Smooth muscle cell (in vitro differentiated cells): ENCODE measurements around the gene MATR3. TPM values are rescaled to one million over a fixed set of nuclear protein-coding genes. Genes with fewer than 3 reads are reported as not detected.

Source experiments
- DNase-seq: peaks from one replicate; lab custom pipeline; 2025; ENCODE audit not compliant: unreplicated experiment; lab: John Stamatoyannopoulos, UW
- H2AFZ ChIP-seq: fragments of 200-600 bp; sonication (generic); 2 replicates; pipeline ENCODE4 v1.6.0; 2016; ENCODE audit warnings: antibody characterized with exemption, low read depth, mild to moderate bottlenecking
- H3F3A ChIP-seq: fragments of 200-600 bp; sonication (generic); 2 replicates; pipeline ENCODE4 v1.6.0; 2017; ENCODE audit warnings: antibody characterized with exemption, low read depth
- H3K27ac ChIP-seq: fragments of 200-600 bp; sonication (generic); 2 replicates; pipeline ENCODE4 v1.5.1; 2016; ENCODE audit warnings: low read depth, mild to moderate bottlenecking
- H3K27me3 ChIP-seq: fragments of 200-600 bp; sonication (generic); 2 replicates; pipeline ENCODE4 v1.6.1; 2016; ENCODE audit warnings: low read depth, mild to moderate bottlenecking
- H3K36me3 ChIP-seq: fragments of 200-600 bp; sonication (generic); 2 replicates; pipeline ENCODE4 v1.5.1; 2016; ENCODE audit warnings: low read depth
- H3K4me1 ChIP-seq: fragments of 200-600 bp; sonication (generic); 2 replicates; pipeline ENCODE4 v1.5.1; 2016; ENCODE audit warnings: low read depth
- H3K4me2 ChIP-seq: fragments of 200-600 bp; sonication (generic); 2 replicates; pipeline ENCODE4 v1.6.0; 2016; ENCODE audit warnings: mild to moderate bottlenecking
- H3K4me3 ChIP-seq: fragments of 200-600 bp; sonication (generic); 2 replicates; pipeline ENCODE4 v1.5.1; 2016; ENCODE audit warnings: mild to moderate bottlenecking
- H3K79me2 ChIP-seq: fragments of 200-600 bp; sonication (generic); 2 replicates; pipeline ENCODE4 v1.6.0; 2016; ENCODE audit warnings: low read depth, mild to moderate bottlenecking
- H3K9ac ChIP-seq: fragments of 200-600 bp; sonication (generic); 2 replicates; pipeline ENCODE4 v1.6.0; 2016; ENCODE audit warnings: low read depth
- H3K9me3 ChIP-seq: fragments of 200-600 bp; sonication (generic); replicated peaks from 2 replicates; pipeline ENCODE4 v1.5.1; 2016; ENCODE audit warnings: low read depth
- H4K20me1 ChIP-seq: fragments of 200-600 bp; sonication (generic); 2 replicates; pipeline ENCODE4 v1.6.0; 2016; ENCODE audit warnings: low read depth
- CTCF ChIP-seq: fragments of 200-600 bp; sonication (generic); IDR thresholded peaks from 2 replicates; pipeline ENCODE4 v1.5.1; 2017; ENCODE audit warnings: borderline replicate concordance, mild to moderate bottlenecking, antibody characterized with exemption; ENCODE audit not compliant: insufficient read depth, poor library complexity, severe bottlenecking
- WGBS: methylation state at CpG from one replicate; pipeline ENCODE4 v1.1.7; 2016; ENCODE audit warnings: low lambda C conversion rate; 5-methylcytosine and 5-hydroxymethylcytosine counted together
- polyA plus RNA-seq: library from polyadenylated mRNA; unstranded; fragments of >200 nt; fragmentation: Nextera tagmentation; extraction: Ambion mirVana; gene quantifications from 2 replicates; pipeline ENCODE4 v1.2.1, GENCODE V29; 2016
- total RNA-seq: library from RNA; depleted of rRNA; stranded (reverse); fragments of >200 nt; gene quantifications from 2 replicates; pipeline ENCODE4 v1.2.3, GENCODE V29; 2014

The MATR3 gene
- total and polyA plus RNA-seq, 2 experiments from 2014 or later: 169 to 267 TPM

- H2AFZ ChIP-seq: no peak overlapping the region
- no peak overlapping the region for H3K4me2 ChIP-seq
- DNase-seq: no peak
- H3K4me3 ChIP-seq: no peak overlapping the region
- no peak overlapping the region for H3K27ac ChIP-seq
- H3K79me2 ChIP-seq: no peaks in the 10 kb centered on the region
- TF ChIP-seq CTCF: no peak
- H3K4me1 ChIP-seq: no peaks in the 10 kb centered on the region
- no peaks in the 10 kb centered on the region for H3F3A ChIP-seq
- no peaks in the 10 kb centered on the region for H4K20me1 ChIP-seq
- no peaks in the 10 kb centered on the region for H3K36me3 ChIP-seq
- no peaks in the 10 kb centered on the region for H3K9me3 ChIP-seq
- H3K9ac ChIP-seq: no peak overlapping the region
- H3K27me3 ChIP-seq: no peaks in the 10 kb centered on the region
- 90% methylated on average over 5 of the region's 5 CpGs for WGBS
Measured at GRCh38 chr5:139256820-139257219, 36.7 kb upstream of the MATR3 start.

- H3F3A ChIP-seq: no peaks in the 10 kb centered on the region
- DNase-seq: no peak
- peak overlapping the region; percentile 4 for H3K27ac ChIP-seq
- H2AFZ ChIP-seq: peak overlapping the region; percentile 40
- no peak overlapping the region for H3K9ac ChIP-seq
- no peaks in the 10 kb centered on the region for H4K20me1 ChIP-seq
- no peak for TF ChIP-seq CTCF
- no peak overlapping the region for H3K4me2 ChIP-seq
- H3K4me1 ChIP-seq: peaks cover 6% of the 10 kb centered on the region
- H3K27me3 ChIP-seq: no peaks in the 10 kb centered on the region
- no peaks in the 10 kb centered on the region for H3K9me3 ChIP-seq
- H3K4me3 ChIP-seq: no peak overlapping the region
- 76% methylated on average over 6 of the region's 6 CpGs for WGBS
- H3K36me3 ChIP-seq: no peaks in the 10 kb centered on the region
- H3K79me2 ChIP-seq: no peaks in the 10 kb centered on the region
Measured at GRCh38 chr5:139262059-139262741, 31.3 kb upstream of the MATR3 start.

- 38% methylated on average over 8 of the region's 8 CpGs for WGBS
- peak overlapping the region; percentile 80 for H2AFZ ChIP-seq
- peak; percentile 91 for TF ChIP-seq CTCF
Measured at GRCh38 chr5:139262742-139263445, 30.6 kb upstream of the MATR3 start.

GRCh38 chr5:139263536-139263935 is 30.0 kb upstream of the MATR3 start:
- no peak for TF ChIP-seq CTCF
- Histone ChIP-seq H3K79me2 (no peaks in the 10 kb centered on the region), H2AFZ (no peak overlapping the region), H4K20me1 (no peaks in the 10 kb centered on the region), H3K27me3 (no peaks in the 10 kb centered on the region), H3K9me3 (no peaks in the 10 kb centered on the region), H3K9ac (no peak overlapping the region), H3K27ac (no peak overlapping the region), H3K36me3 (no peaks in the 10 kb centered on the region), H3K4me2 (no peak overlapping the region), H3K4me1 (peaks cover 6% of the 10 kb centered on the region), H3F3A (peaks cover 5% of the 10 kb centered on the region), H3K4me3 (no peak overlapping the region)
- WGBS: 93% methylated on average over 1 of the region's 1 CpG
- no peak for DNase-seq

More at GRCh38 chr5:139262742-139263445, 30.6 kb upstream of the MATR3 start:
- Histone ChIP-seq H3K9ac (no peak overlapping the region), H3K27me3 (no peaks in the 10 kb centered on the region), H4K20me1 (no peaks in the 10 kb centered on the region), H3K79me2 (no peaks in the 10 kb centered on the region), H3K4me3 (no peak overlapping the region), H3K4me2 (no peak overlapping the region), H3K4me1 (peaks cover 6% of the 10 kb centered on the region), H3K9me3 (no peaks in the 10 kb centered on the region), H3K36me3 (no peaks in the 10 kb centered on the region), H3F3A (no peaks in the 10 kb centered on the region), H3K27ac (no peak overlapping the region)
- peak; percentile 37 for DNase-seq
